GM18909 (cell line): ENCODE data around the gene SUPT3H.

Experiments used
- ATAC-seq: cut with Tn5 transposase; IDR thresholded peaks from one replicate; pipeline ENCODE4 v1.9.1; 2021; ENCODE audit warnings: mild to moderate bottlenecking; ENCODE audit not compliant: unreplicated experiment, poor library complexity

The SUPT3H gene

GRCh38 chr6:44972709-44973108 is 405.0 kb downstream of the SUPT3H start:
- no peak for ATAC-seq

GRCh38 chr6:44969446-44970185 is 408.1 kb downstream of the SUPT3H start:
- no peak for ATAC-seq

DNA sequence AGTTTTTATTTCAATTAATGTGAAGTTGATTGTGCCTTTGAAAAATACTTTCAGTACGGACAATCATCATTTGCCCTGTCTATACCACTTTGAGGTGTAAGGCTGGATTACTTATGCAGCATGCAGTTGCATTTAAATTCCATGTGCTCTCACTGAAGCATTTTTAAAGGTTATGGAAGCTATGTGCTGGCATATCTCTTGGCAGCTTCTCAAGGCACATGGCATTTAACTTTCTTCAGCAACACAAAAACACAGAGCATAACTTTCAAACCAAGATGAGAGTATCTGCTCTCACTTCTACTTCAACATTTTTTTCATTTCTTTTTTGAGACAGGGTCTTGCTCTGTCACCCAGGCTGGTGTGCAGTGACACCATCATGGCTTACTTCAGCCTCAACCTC is 410.3 kb downstream of the SUPT3H start:
- no peak for ATAC-seq

- ATAC-seq, result no peak
Observed at GRCh38 chr6:44966449-44967092, 411.2 kb downstream of the SUPT3H start.

DNA sequence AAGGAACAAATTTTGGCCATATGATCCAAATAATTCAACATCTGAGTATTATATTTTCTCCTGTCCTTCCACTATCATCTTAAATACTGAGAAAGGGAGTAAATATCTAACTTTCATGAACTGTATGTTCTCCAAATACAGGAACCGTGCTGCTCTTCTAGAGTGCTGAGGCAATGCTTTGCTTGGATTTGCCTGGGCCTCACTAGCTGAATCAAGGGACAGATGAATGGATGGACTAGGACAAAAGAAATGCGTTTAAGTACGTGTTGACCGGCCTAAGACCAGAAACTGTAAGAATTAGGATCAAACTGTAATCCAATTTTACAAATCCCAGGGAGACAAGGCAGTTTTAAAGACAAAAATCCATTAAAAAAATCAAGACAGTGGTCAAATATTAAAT is 412.0 kb downstream of the SUPT3H start:
- ATAC-seq, result no peak

- ATAC-seq, result no peak
Observed at GRCh38 chr6:44960898-44961297, 416.8 kb downstream of the SUPT3H start.

DNA sequence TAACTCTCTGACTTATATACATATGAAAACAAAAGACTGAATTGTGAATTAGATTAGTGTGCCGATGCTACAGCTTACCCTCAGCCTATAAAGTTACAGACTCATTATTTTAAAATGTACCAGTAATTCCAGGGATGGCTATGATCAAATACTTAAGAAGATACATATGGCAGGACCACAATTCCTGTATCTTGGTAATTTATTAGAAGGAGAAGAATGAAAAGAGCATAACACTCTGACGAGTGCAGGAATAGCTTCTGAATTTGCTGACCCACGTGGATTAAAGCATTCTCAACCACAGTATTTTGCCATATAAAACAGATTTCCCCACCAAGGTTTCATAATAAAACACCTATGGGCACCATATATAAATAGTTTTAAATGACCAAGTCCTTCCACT is 418.1 kb downstream of the SUPT3H start:
- ATAC-seq, result no peak

GRCh38 chr6:44957156-44957555 is 420.6 kb downstream of the SUPT3H start:
- ATAC-seq, result no peak

DNA sequence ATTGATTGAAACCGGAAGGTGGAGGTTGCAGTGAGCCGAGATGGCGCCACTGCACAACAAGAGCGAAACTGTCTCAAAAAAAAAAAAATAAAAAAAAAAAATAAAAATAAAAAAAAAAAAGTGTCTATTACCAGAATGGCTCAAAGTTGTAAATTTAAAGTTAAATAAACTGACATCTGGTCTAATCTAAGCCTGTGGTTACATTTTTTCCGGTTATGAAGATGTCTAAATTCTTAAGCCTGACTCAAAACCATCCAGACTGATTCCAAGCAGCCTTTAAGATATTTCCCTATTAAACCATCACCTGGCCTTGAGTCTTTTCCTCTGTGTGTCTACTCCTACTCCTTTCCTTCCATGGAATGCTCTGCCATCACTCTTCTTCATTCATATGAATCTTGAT is 421.3 kb downstream of the SUPT3H start:
- no peak for ATAC-seq

GRCh38 chr6:44955145-44955544 is 422.6 kb downstream of the SUPT3H start:
- no peak for ATAC-seq

DNA sequence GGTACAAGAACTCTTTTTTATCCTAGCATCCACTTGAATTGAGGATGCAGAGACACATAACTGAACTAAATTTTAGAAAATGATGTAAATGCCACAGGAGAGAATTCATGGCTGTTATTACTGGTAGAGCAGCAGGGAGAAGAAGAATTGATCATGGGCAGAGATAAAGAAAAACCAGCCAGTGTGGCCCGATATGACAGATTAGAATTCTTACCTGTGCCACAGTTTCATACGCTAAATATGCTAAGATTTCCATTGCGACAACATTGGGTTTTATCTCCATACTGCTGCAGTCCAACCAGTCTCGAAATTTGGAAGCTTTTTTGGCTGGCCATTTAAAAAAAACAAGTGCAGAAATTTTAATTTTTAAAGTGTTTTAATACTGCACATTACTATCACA is 423.5 kb downstream of the SUPT3H start:
- no peak for ATAC-seq

GRCh38 chr6:44951253-44951747 is 426.4 kb downstream of the SUPT3H start:
- no peak for ATAC-seq

DNA sequence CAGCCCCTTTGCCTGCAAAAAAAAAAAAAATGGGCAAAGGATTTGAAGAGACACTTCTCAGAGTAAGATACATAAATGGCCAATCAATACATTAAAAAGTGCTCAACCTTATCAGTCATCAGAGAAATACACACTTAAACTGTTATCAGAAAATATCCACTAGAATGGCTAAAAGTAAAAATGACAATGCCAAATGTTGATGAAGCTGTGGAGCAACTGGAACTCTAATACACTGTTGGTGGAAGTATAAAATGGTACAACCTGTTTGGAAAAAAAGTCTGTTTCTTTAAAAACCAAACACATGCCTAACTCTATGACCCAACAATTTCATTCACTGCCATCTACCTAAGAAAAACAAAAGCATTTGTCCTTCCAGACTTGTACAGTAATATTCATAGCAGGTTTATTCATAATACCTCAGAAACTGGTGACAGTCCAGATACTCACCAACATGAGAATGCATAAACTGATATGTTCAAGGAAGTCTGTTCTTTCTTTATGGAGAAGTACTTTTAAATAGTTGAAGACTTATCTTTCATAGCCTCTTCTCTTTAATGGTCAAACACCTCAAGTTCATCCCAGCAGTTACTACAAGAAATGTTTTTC is 428.0 kb downstream of the SUPT3H start:
- no peak for ATAC-seq

- ATAC-seq, result no peak
Observed at GRCh38 chr6:44943541-44943940, 434.2 kb downstream of the SUPT3H start.

GRCh38 chr6:44942798-44943197 is 434.9 kb downstream of the SUPT3H start:
- ATAC-seq, result no peak

- ATAC-seq, result no peak
Observed at GRCh38 chr6:44942201-44942600, 435.5 kb downstream of the SUPT3H start.

- ATAC-seq, result no peak
Observed at GRCh38 chr6:44940367-44940766, 437.4 kb downstream of the SUPT3H start.

- no peak for ATAC-seq
Observed at GRCh38 chr6:44935693-44936300, 441.9 kb downstream of the SUPT3H start.

GRCh38 chr6:44933108-44933507 is 444.6 kb downstream of the SUPT3H start:
- ATAC-seq, result no peak

- no peak for ATAC-seq
Observed at GRCh38 chr6:44932651-44933091, 445.1 kb downstream of the SUPT3H start.

DNA sequence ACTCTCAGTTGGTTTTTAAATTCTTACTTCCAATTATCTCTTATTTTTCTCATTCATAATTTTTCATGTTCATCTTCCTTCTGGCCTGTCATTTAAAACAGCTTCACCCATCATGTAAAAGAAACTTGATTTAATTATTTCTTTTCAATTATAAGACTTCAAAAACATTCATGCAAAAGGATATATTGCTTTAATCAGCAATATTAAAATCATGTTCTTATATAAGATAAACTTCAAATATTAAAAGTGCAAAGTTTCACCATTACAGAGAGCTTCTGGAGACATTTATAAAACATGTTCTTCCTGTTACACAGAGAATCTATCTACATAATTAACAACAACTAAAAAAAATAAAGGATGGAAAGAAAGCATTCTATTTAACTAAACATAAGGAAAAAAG is 446.3 kb downstream of the SUPT3H start:
- ATAC-seq, result no peak
